ENCODE data around the gene HECW1. TPM values are rescaled to one million over a fixed set of nuclear protein-coding genes. Genes with fewer than 3 reads are reported as not detected.

The HECW1 gene
- total and polyA plus RNA-seq, 5 donors from 2014 or later, result 0.11 to 0.68 (median 0.34) TPM; not detected in 1

DNA sequence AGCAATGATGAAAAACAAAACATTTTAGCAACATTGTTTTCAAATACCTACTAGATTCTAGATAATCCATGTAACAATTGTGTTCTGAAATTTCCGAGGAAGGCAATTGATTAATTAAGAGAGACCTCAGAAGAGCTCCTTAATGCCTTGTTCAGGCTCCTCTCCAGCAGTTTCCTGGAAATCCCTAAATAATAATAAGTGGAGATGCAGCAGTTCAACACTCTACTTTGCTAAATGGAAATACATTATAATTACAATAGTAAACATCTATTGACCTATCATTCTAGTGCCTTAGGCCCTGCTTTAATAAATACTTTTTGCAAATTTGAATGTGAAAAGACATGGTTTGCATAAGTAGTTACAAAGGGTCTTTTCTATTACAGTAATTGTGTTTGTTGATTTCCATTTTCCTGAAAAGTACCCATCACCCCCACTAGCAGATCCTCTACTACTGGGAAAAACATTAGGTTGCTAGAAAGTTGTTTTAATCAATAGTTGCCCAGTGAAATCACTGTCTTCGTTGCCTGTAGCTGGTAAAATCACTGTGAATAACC, 283.8 kb downstream of the HECW1 start:
- no peak for DNase-seq
- Mint-ChIP-seq H3K27me3 (peaks cover 17% of the 10 kb centered on the region), H3K9me3 (peaks cover 0 to 3% (median 0%) of the 10 kb centered on the region in 7 donors), H3K4me1 (no peaks in the 10 kb centered on the region), H3K4me3 (no peak overlapping the region), H3K36me3 (no peaks in the 10 kb centered on the region), H3K27ac (no peak overlapping the region)
- ATAC-seq (ENCODE audit: low read depth in 2 of 2), result no peak
- H3K36me3 ChIP-seq (ENCODE audit: control insufficient read depth, insufficient read depth, low read length), result no peaks in the 10 kb centered on the region
- H3K27me3 ChIP-seq (ENCODE audit: control insufficient read depth, insufficient read depth, low read length), result peaks cover 6% of the 10 kb centered on the region
- no peak overlapping the region for H3K27ac ChIP-seq (ENCODE audit: insufficient read depth, low read length, poor library complexity, severe bottlenecking)
- H3K4me3 ChIP-seq (ENCODE audit: low read depth, low read length), result no peak overlapping the region
- no peaks in the 10 kb centered on the region for H3K9me3 ChIP-seq (ENCODE audit: control insufficient read depth in 2 of 2, low read length in 2 of 2)
- H3K4me1 ChIP-seq (ENCODE audit: control insufficient read depth, insufficient read depth, low read length, poor library complexity, severe bottlenecking), result no peaks in the 10 kb centered on the region

- Histone ChIP-seq H3K4me1 (ENCODE audit: control insufficient read depth, insufficient read depth, low read length, poor library complexity, severe bottlenecking) (no peaks in the 10 kb centered on the region), H3K4me3 (ENCODE audit: low read depth, low read length) (no peak overlapping the region), H3K27me3 (ENCODE audit: control insufficient read depth, insufficient read depth, low read length) (peaks cover 6% of the 10 kb centered on the region), H3K27ac (ENCODE audit: insufficient read depth, low read length, poor library complexity, severe bottlenecking) (no peak overlapping the region), H3K36me3 (ENCODE audit: control insufficient read depth, insufficient read depth, low read length) (no peaks in the 10 kb centered on the region), H3K9me3 (ENCODE audit: control insufficient read depth in 2 of 2, low read length in 2 of 2) (no peaks in the 10 kb centered on the region)
- Mint-ChIP-seq H3K9me3 (peaks cover 0 to 3% (median 0%) of the 10 kb centered on the region in 7 donors), H3K4me3 (no peak overlapping the region), H3K4me1 (no peaks in the 10 kb centered on the region), H3K27me3 (peaks cover 25% of the 10 kb centered on the region), H3K36me3 (no peaks in the 10 kb centered on the region), H3K27ac (no peak overlapping the region)
- DNase-seq, result no peak
- no peak for ATAC-seq (ENCODE audit: low read depth in 2 of 2)
Observed at GRCh38 chr7:43398831-43399230, 286.4 kb downstream of the HECW1 start.

- DNase-seq (no peak), ATAC-seq (ENCODE audit: low read depth in 2 of 2) (no peak)
- H3K4me3 ChIP-seq (ENCODE audit: low read depth, low read length), result no peak overlapping the region
- H3K4me1 Mint-ChIP-seq, result no peaks in the 10 kb centered on the region
- H3K27ac Mint-ChIP-seq, result no peak overlapping the region
- peaks cover 0 to 1% (median 0%) of the 10 kb centered on the region in 7 donors for H3K9me3 Mint-ChIP-seq
- no peaks in the 10 kb centered on the region for H3K27me3 ChIP-seq (ENCODE audit: control insufficient read depth, insufficient read depth, low read length)
- no peaks in the 10 kb centered on the region for H3K4me1 ChIP-seq (ENCODE audit: control insufficient read depth, insufficient read depth, low read length, poor library complexity, severe bottlenecking)
- no peak overlapping the region for H3K27ac ChIP-seq (ENCODE audit: insufficient read depth, low read length, poor library complexity, severe bottlenecking)
- H3K27me3 Mint-ChIP-seq, result peaks cover 23% of the 10 kb centered on the region
- H3K9me3 ChIP-seq (ENCODE audit: control insufficient read depth in 2 of 2, low read length in 2 of 2), result no peaks in the 10 kb centered on the region
- no peaks in the 10 kb centered on the region for H3K36me3 Mint-ChIP-seq
- H3K4me3 Mint-ChIP-seq, result no peak overlapping the region
- no peaks in the 10 kb centered on the region for H3K36me3 ChIP-seq (ENCODE audit: control insufficient read depth, insufficient read depth, low read length)
Observed at GRCh38 chr7:43405948-43406347, 293.5 kb downstream of the HECW1 start.

DNA sequence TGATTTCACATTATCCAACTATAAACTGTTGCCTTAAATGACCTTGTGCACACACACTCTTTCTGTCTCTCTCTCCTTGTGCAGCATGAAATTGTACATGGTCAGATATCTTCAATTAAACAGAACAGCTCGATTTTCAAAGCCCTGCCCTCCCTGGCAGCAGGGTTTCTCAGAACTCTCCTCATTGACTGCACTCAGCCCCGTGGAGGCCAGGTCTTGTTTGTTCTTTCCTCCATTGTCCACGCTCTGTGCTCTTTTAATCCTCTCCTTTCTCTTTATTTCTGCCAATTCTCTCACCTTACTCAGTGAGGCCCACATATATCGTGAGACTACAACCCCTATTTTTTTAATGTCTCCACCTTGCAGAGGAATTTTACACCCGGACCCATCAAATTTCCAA, 294.5 kb downstream of the HECW1 start:
- Histone ChIP-seq H3K4me3 (ENCODE audit: low read depth, low read length) (no peak overlapping the region), H3K36me3 (ENCODE audit: control insufficient read depth, insufficient read depth, low read length) (no peaks in the 10 kb centered on the region), H3K27me3 (ENCODE audit: control insufficient read depth, insufficient read depth, low read length) (no peaks in the 10 kb centered on the region), H3K9me3 (ENCODE audit: control insufficient read depth in 2 of 2, low read length in 2 of 2) (no peaks in the 10 kb centered on the region), H3K27ac (ENCODE audit: insufficient read depth, low read length, poor library complexity, severe bottlenecking) (no peak overlapping the region), H3K4me1 (ENCODE audit: control insufficient read depth, insufficient read depth, low read length, poor library complexity, severe bottlenecking) (no peaks in the 10 kb centered on the region)
- DNase-seq, result no peak
- no peak overlapping the region for H3K27ac Mint-ChIP-seq
- H3K4me3 Mint-ChIP-seq, result no peak overlapping the region
- no peak for ATAC-seq (ENCODE audit: low read depth in 2 of 2)
- H3K36me3 Mint-ChIP-seq, result no peaks in the 10 kb centered on the region
- H3K4me1 Mint-ChIP-seq, result no peaks in the 10 kb centered on the region
- H3K9me3 Mint-ChIP-seq, result peaks cover 0 to 1% (median 0%) of the 10 kb centered on the region in 7 donors
- peaks cover 19% of the 10 kb centered on the region for H3K27me3 Mint-ChIP-seq

GRCh38 chr7:43408981-43409380, 296.5 kb downstream of the HECW1 start:
- H3K36me3 ChIP-seq (ENCODE audit: control insufficient read depth, insufficient read depth, low read length), result no peaks in the 10 kb centered on the region
- no peaks in the 10 kb centered on the region for H3K4me1 ChIP-seq (ENCODE audit: control insufficient read depth, insufficient read depth, low read length, poor library complexity, severe bottlenecking)
- H3K27me3 Mint-ChIP-seq, result peaks cover 10% of the 10 kb centered on the region
- no peak overlapping the region for H3K4me3 Mint-ChIP-seq
- DNase-seq, result no peak
- H3K4me3 ChIP-seq (ENCODE audit: low read depth, low read length), result no peak overlapping the region
- H3K9me3 Mint-ChIP-seq, result peaks cover 0 to 1% (median 0%) of the 10 kb centered on the region in 7 donors
- no peaks in the 10 kb centered on the region for H3K27me3 ChIP-seq (ENCODE audit: control insufficient read depth, insufficient read depth, low read length)
- no peaks in the 10 kb centered on the region for H3K4me1 Mint-ChIP-seq
- no peaks in the 10 kb centered on the region for H3K36me3 Mint-ChIP-seq
- H3K27ac Mint-ChIP-seq, result no peak overlapping the region
- no peak overlapping the region for H3K27ac ChIP-seq (ENCODE audit: insufficient read depth, low read length, poor library complexity, severe bottlenecking)
- ATAC-seq (ENCODE audit: low read depth in 2 of 2), result no peak
- no peaks in the 10 kb centered on the region for H3K9me3 ChIP-seq (ENCODE audit: control insufficient read depth in 2 of 2, low read length in 2 of 2)

DNA sequence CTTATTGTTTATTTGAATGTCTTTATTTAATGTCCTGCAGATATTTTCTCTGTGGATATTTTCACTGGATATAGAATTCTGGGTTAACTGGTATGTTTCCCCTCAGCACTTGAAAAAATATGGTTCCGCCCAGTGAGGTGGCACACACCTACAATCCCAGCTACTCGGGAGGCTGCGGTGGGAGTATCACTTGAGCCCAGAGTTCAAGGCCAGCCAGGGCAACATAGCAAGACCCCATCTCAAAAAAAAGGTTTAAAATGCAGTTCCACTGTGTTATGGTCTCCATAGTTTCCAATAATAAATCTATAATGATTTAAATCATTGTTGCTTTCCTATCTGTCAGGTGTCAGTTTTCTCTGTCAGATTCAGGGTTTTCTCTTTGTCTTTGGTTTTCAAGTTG, 305.0 kb downstream of the HECW1 start:
- Histone ChIP-seq H3K4me3 (ENCODE audit: low read depth, low read length) (no peak overlapping the region), H3K4me1 (ENCODE audit: control insufficient read depth, insufficient read depth, low read length, poor library complexity, severe bottlenecking) (no peaks in the 10 kb centered on the region), H3K27me3 (ENCODE audit: control insufficient read depth, insufficient read depth, low read length) (peaks cover 6% of the 10 kb centered on the region), H3K27ac (ENCODE audit: insufficient read depth, low read length, poor library complexity, severe bottlenecking) (no peak overlapping the region), H3K36me3 (ENCODE audit: control insufficient read depth, insufficient read depth, low read length) (no peaks in the 10 kb centered on the region), H3K9me3 (ENCODE audit: control insufficient read depth in 2 of 2, low read length in 2 of 2) (no peaks in the 10 kb centered on the region)
- Mint-ChIP-seq H3K27ac (no peak overlapping the region), H3K4me1 (no peaks in the 10 kb centered on the region), H3K9me3 (peaks cover 0 to 5% (median 0%) of the 10 kb centered on the region in 7 donors), H3K36me3 (no peaks in the 10 kb centered on the region), H3K4me3 (no peak overlapping the region), H3K27me3 (peaks cover 17% of the 10 kb centered on the region)
- DNase-seq (no peak), ATAC-seq (ENCODE audit: low read depth in 2 of 2) (no peak)

- no peaks in the 10 kb centered on the region for H3K9me3 ChIP-seq (ENCODE audit: control insufficient read depth in 2 of 2, low read length in 2 of 2)
- no peak overlapping the region for H3K4me3 Mint-ChIP-seq
- H3K4me1 Mint-ChIP-seq, result peaks cover 0 to 4% (median under 1%) of the 10 kb centered on the region in 4 donors
- peaks cover 3% of the 10 kb centered on the region for H3K27me3 Mint-ChIP-seq
- no peak overlapping the region for H3K4me3 ChIP-seq (ENCODE audit: low read depth, low read length)
- no peaks in the 10 kb centered on the region for H3K36me3 Mint-ChIP-seq
- H3K27ac ChIP-seq (ENCODE audit: insufficient read depth, low read length, poor library complexity, severe bottlenecking), result no peak overlapping the region
- no peaks in the 10 kb centered on the region for H3K36me3 ChIP-seq (ENCODE audit: control insufficient read depth, insufficient read depth, low read length)
- ATAC-seq (ENCODE audit: low read depth in 2 of 2) (no peak), DNase-seq (no peak)
- H3K9me3 Mint-ChIP-seq, result peaks cover 0 to 4% (median 0%) of the 10 kb centered on the region in 7 donors
- no peaks in the 10 kb centered on the region for H3K27me3 ChIP-seq (ENCODE audit: control insufficient read depth, insufficient read depth, low read length)
- no peaks in the 10 kb centered on the region for H3K4me1 ChIP-seq (ENCODE audit: control insufficient read depth, insufficient read depth, low read length, poor library complexity, severe bottlenecking)
- no peak overlapping the region for H3K27ac Mint-ChIP-seq
Observed at GRCh38 chr7:43430411-43430810, 318.0 kb downstream of the HECW1 start.

- Histone ChIP-seq H3K27ac (ENCODE audit: insufficient read depth, low read length, poor library complexity, severe bottlenecking) (no peak overlapping the region), H3K27me3 (ENCODE audit: control insufficient read depth, insufficient read depth, low read length) (no peaks in the 10 kb centered on the region), H3K9me3 (ENCODE audit: control insufficient read depth in 2 of 2, low read length in 2 of 2) (no peaks in the 10 kb centered on the region), H3K4me1 (ENCODE audit: control insufficient read depth, insufficient read depth, low read length, poor library complexity, severe bottlenecking) (no peaks in the 10 kb centered on the region), H3K4me3 (ENCODE audit: low read depth, low read length) (no peak overlapping the region), H3K36me3 (ENCODE audit: control insufficient read depth, insufficient read depth, low read length) (no peaks in the 10 kb centered on the region)
- H3K36me3 Mint-ChIP-seq, result no peaks in the 10 kb centered on the region
- H3K27ac Mint-ChIP-seq, result no peak overlapping the region
- H3K9me3 Mint-ChIP-seq, result peaks cover 0 to 4% (median 0%) of the 10 kb centered on the region in 7 donors
- H3K4me3 Mint-ChIP-seq, result no peak overlapping the region
- ATAC-seq (ENCODE audit: low read depth in 2 of 2) (no peak), DNase-seq (no peak)
- no peaks in the 10 kb centered on the region for H3K27me3 Mint-ChIP-seq
- H3K4me1 Mint-ChIP-seq, result peaks cover 0 to 4% (median under 1%) of the 10 kb centered on the region in 4 donors
Observed at GRCh38 chr7:43431020-43431595, 318.7 kb downstream of the HECW1 start.
